HepG2 (cell line): ENCODE measurements around the gene RAD18.

Source experiments
- DPF2 ChIP-seq: sonication (generic); formaldehyde crosslinking; IDR thresholded peaks from 2 replicates; pipeline ENCODE4 v1.4.0; 2020; ENCODE audit warnings: mild to moderate bottlenecking, low read depth, missing genetic modification reagents, borderline replicate concordance
- GTF3A ChIP-seq: sonication (generic); formaldehyde crosslinking; conservative IDR thresholded peaks from 2 replicates; pipeline ENCODE4 v1.4.0; 2020; ENCODE audit warnings: mild to moderate bottlenecking, missing genetic modification reagents
- POLR2AphosphoS5 ChIP-seq: IDR thresholded peaks from 2 replicates; pipeline ENCODE4 v1.6.1; 2012; ENCODE audit warnings: low read depth, low read length
- RARG ChIP-seq: sonication (generic); formaldehyde crosslinking; IDR thresholded peaks from 2 replicates; pipeline ENCODE4 v1.4.0; 2020; ENCODE audit warnings: low read depth, mild to moderate bottlenecking, missing genetic modification reagents
- ZNF510 ChIP-seq: sonication (generic); formaldehyde crosslinking; IDR thresholded peaks from 2 replicates; pipeline ENCODE4 v1.4.0; 2020; ENCODE audit warnings: low read depth, mild to moderate bottlenecking, missing genetic modification reagents
- ZNF746 ChIP-seq: sonication (generic); formaldehyde crosslinking; IDR thresholded peaks from 2 replicates; pipeline ENCODE4 v1.8.0; 2022; ENCODE audit warnings: mild to moderate bottlenecking, missing genetic modification reagents
- TF ChIP-seq, protein P1 (sequence below): sonication (generic); formaldehyde crosslinking; IDR thresholded peaks from 2 replicates; pipeline ENCODE4 v1.5.0; 2020; ENCODE audit warnings: mild to moderate bottlenecking, missing genetic modification reagents, moderate library complexity
- TF ChIP-seq, protein P2 (sequence below): sonication (generic); formaldehyde crosslinking; IDR thresholded peaks from 2 replicates; pipeline ENCODE4 v1.4.0; 2020; ENCODE audit warnings: missing genetic modification reagents
- TF ChIP-seq, protein P3 (sequence below): sonication (generic); formaldehyde crosslinking; IDR thresholded peaks from 2 replicates; pipeline ENCODE4 v1.4.0; 2020; ENCODE audit warnings: missing genetic modification reagents

DNA sequence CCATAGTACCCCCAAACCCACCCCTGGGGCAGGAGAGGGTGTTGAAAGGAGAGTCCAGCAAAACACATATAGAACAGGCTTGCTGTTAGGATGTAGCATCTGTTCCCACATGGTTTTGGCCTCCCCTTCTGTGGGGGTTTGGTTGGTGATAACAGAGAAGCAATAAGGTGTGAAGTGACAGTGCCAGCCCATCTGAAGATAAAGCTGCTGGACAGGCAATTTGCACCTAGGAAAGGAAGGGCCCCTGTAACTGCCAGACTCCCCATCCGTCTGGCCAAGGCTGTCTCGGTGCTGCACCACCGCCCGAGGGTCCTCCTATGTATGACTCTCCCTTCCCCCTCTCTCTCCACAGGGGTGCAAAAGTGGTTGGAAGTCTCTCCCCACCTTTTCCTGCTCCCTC lies 99.4 kb downstream of the RAD18 start:
- TF ChIP-seq DPF2 (CRISPR knock-in tag) (no peak), ZNF510 (CRISPR knock-in tag) (no peak), ZNF746 (CRISPR knock-in tag) (no peak), RARG (CRISPR knock-in tag) (no peak), GTF3A (CRISPR knock-in tag) (no peak), POLR2AphosphoS5 (no peak)
- TF ChIP-seq, protein P1, sequence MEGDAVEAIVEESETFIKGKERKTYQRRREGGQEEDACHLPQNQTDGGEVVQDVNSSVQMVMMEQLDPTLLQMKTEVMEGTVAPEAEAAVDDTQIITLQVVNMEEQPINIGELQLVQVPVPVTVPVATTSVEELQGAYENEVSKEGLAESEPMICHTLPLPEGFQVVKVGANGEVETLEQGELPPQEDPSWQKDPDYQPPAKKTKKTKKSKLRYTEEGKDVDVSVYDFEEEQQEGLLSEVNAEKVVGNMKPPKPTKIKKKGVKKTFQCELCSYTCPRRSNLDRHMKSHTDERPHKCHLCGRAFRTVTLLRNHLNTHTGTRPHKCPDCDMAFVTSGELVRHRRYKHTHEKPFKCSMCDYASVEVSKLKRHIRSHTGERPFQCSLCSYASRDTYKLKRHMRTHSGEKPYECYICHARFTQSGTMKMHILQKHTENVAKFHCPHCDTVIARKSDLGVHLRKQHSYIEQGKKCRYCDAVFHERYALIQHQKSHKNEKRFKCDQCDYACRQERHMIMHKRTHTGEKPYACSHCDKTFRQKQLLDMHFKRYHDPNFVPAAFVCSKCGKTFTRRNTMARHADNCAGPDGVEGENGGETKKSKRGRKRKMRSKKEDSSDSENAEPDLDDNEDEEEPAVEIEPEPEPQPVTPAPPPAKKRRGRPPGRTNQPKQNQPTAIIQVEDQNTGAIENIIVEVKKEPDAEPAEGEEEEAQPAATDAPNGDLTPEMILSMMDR (CRISPR knock-in tag) = no peak
- TF ChIP-seq, protein P2, sequence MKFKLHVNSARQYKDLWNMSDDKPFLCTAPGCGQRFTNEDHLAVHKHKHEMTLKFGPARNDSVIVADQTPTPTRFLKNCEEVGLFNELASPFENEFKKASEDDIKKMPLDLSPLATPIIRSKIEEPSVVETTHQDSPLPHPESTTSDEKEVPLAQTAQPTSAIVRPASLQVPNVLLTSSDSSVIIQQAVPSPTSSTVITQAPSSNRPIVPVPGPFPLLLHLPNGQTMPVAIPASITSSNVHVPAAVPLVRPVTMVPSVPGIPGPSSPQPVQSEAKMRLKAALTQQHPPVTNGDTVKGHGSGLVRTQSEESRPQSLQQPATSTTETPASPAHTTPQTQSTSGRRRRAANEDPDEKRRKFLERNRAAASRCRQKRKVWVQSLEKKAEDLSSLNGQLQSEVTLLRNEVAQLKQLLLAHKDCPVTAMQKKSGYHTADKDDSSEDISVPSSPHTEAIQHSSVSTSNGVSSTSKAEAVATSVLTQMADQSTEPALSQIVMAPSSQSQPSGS (CRISPR knock-in tag) = no peak
- TF ChIP-seq, protein P3, sequence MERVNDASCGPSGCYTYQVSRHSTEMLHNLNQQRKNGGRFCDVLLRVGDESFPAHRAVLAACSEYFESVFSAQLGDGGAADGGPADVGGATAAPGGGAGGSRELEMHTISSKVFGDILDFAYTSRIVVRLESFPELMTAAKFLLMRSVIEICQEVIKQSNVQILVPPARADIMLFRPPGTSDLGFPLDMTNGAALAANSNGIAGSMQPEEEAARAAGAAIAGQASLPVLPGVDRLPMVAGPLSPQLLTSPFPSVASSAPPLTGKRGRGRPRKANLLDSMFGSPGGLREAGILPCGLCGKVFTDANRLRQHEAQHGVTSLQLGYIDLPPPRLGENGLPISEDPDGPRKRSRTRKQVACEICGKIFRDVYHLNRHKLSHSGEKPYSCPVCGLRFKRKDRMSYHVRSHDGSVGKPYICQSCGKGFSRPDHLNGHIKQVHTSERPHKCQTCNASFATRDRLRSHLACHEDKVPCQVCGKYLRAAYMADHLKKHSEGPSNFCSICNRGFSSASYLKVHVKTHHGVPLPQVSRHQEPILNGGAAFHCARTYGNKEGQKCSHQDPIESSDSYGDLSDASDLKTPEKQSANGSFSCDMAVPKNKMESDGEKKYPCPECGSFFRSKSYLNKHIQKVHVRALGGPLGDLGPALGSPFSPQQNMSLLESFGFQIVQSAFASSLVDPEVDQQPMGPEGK (CRISPR knock-in tag) = no peak
